SIG-M5 treated with dmso at 0.1 percent for 504 hours (cell line): Measurements from ENCODE around the gene SAP30BP.
"Not testable (repeated sequence)": the region's sequence is repeated elsewhere in the genome, so short reads cannot be mapped to it uniquely, and the experiment has no call there.

ENCODE experiments used
- DNase-seq: peaks from one replicate; lab custom pipeline; 2025; ENCODE audit not compliant: unreplicated experiment; lab: John Stamatoyannopoulos, UW

Gene SAP30BP

GRCh38 chr17:75633486-75634375 lies 33.4 kb upstream of the SAP30BP start:
- peak; percentile 92 for DNase-seq

- DNase-seq: no peak
Observed at GRCh38 chr17:75634376-75634740, 32.8 kb upstream of the SAP30BP start.

- no peak for DNase-seq
Observed at GRCh38 chr17:75634754-75635609, 32.2 kb upstream of the SAP30BP start.

- DNase-seq: no peak
Observed at GRCh38 chr17:75635610-75636202, 31.4 kb upstream of the SAP30BP start.

GRCh38 chr17:75636381-75637142 lies 30.6 kb upstream of the SAP30BP start:
- DNase-seq: no peak

GRCh38 chr17:75637143-75637538 lies 30.0 kb upstream of the SAP30BP start:
- DNase-seq: no peak

GRCh38 chr17:75637551-75637950 lies 29.6 kb upstream of the SAP30BP start:
- no peak for DNase-seq

GRCh38 chr17:75638039-75638438 lies 29.1 kb upstream of the SAP30BP start:
- not testable (repeated sequence) for DNase-seq

GRCh38 chr17:75638893-75639292 lies 28.2 kb upstream of the SAP30BP start:
- DNase-seq: no peak

GRCh38 chr17:75639327-75639726 lies 27.8 kb upstream of the SAP30BP start:
- no peak for DNase-seq

GRCh38 chr17:75639771-75640555 lies 27.2 kb upstream of the SAP30BP start:
- DNase-seq: peak; percentile 72

GRCh38 chr17:75640556-75641119 lies 26.5 kb upstream of the SAP30BP start:
- DNase-seq: no peak

GRCh38 chr17:75641343-75641742 lies 25.8 kb upstream of the SAP30BP start:
- no peak for DNase-seq

GRCh38 chr17:75642182-75642783 lies 24.9 kb upstream of the SAP30BP start:
- DNase-seq: peak; percentile 53

- DNase-seq: peak; percentile 28
Observed at GRCh38 chr17:75642784-75643642, 24.1 kb upstream of the SAP30BP start.

- DNase-seq: no peak
Observed at GRCh38 chr17:75643643-75644017, 23.5 kb upstream of the SAP30BP start.

- DNase-seq: peak; percentile 93
Observed at GRCh38 chr17:75645501-75645888, 21.6 kb upstream of the SAP30BP start.

GRCh38 chr17:75645889-75646637 lies 21.1 kb upstream of the SAP30BP start:
- no peak for DNase-seq
